Fibroblast of lung (primary cell): Measurements from ENCODE around the gene GPD1L.

Source experiments
- CTCF ChIP-seq, 2 donors: IDR thresholded peaks in 1 of 2; conservative IDR thresholded peaks in 1 of 2; 1 replicate in 1 of 2; 2 replicates in 1 of 2; pipeline ENCODE4 v1.5.1; 2011 to 2012; ENCODE audit warnings: low read length in 2 of 2, control low read depth in 1 of 2, inconsistent platforms in 1 of 2, low read depth in 1 of 2, mild to moderate bottlenecking in 1 of 2
- EZH2 ChIP-seq: IDR thresholded peaks from 2 replicates; pipeline ENCODE4 v1.5.1; 2012; ENCODE audit warnings: low read length, control low read depth, mild to moderate bottlenecking; ENCODE audit errors: missing control alignments

GRCh38 chr3:32181365-32181764 lies 74.9 kb downstream of the GPD1L start:
- no peak for TF ChIP-seq CTCF (conservative IDR thresholded peaks at IDR 0.05 in 1 of 2, IDR thresholded peaks at IDR 0.05 in 1 of 2; ENCODE audit: low read depth in 1 of 2, low read length in 2 of 2)
- TF ChIP-seq EZH2 = no peak
